ENCODE results near the gene CDH13.

Gene CDH13

DNA sequence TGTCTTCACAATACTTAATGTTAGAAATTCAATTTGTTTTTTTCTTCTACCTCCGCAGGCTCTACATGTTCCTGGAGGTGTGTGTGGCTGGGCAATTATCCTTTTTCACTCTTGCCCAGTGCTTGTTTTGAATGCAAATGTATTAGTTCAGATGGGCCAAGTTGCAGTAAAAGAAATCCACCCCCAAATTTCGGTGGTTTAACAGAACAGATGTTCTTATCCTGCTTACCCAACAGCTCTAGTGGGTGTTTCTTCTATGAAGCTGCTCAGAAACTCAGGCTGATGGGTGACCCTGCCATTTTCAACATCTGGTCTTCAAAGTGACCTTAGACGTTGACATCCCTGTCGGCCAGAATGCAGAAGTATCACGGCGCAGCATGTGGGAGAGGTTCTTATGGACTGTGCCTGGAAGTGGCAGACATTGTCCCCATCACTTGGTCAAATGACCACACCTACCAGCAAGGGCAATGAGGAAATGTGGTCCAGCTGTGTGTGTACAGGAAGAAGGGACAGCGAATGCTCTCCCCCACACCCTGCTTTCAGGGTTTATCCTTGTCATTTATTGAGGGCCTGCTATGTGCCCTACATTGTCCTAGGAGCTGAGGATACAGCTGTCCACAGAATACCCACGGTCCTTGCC, 157.3 kb downstream of the CDH13 start:
- TF ChIP-seq, protein P1, sequence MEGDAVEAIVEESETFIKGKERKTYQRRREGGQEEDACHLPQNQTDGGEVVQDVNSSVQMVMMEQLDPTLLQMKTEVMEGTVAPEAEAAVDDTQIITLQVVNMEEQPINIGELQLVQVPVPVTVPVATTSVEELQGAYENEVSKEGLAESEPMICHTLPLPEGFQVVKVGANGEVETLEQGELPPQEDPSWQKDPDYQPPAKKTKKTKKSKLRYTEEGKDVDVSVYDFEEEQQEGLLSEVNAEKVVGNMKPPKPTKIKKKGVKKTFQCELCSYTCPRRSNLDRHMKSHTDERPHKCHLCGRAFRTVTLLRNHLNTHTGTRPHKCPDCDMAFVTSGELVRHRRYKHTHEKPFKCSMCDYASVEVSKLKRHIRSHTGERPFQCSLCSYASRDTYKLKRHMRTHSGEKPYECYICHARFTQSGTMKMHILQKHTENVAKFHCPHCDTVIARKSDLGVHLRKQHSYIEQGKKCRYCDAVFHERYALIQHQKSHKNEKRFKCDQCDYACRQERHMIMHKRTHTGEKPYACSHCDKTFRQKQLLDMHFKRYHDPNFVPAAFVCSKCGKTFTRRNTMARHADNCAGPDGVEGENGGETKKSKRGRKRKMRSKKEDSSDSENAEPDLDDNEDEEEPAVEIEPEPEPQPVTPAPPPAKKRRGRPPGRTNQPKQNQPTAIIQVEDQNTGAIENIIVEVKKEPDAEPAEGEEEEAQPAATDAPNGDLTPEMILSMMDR (IDR thresholded peaks at IDR 0.05; ENCODE audit: low read length, missing control alignments), result no peak
- no peak overlapping the region for H3K4me3 ChIP-seq (replicated peaks; ENCODE audit: low read depth, low read length)
- DNase-seq (ENCODE audit: low read depth), result no peak

DNA sequence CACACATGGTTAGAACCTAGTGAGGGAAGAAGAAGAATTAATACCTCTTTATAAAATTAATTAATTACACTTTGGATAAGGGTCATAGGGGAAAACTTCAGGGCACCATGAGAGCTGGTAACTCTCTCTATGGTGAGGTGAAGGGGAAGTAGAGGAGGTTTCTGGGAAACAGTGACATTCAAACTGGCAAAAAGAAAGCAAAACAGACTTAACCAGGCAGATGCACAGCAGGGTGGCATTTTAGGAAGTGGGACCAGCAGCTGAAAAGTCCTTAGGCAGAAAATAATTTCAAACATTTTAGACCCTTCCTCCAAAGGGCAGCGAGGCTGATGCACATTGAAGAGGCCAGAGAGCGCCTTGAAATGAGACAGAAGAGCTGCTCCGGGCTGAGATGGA, 157.8 kb downstream of the CDH13 start:
- TF ChIP-seq, protein P1 (IDR thresholded peaks at IDR 0.05; ENCODE audit: low read length, missing control alignments), result no peak
- H3K4me3 ChIP-seq (replicated peaks; ENCODE audit: low read depth, low read length), result no peak overlapping the region
- DNase-seq (ENCODE audit: low read depth), result no peak

DNA sequence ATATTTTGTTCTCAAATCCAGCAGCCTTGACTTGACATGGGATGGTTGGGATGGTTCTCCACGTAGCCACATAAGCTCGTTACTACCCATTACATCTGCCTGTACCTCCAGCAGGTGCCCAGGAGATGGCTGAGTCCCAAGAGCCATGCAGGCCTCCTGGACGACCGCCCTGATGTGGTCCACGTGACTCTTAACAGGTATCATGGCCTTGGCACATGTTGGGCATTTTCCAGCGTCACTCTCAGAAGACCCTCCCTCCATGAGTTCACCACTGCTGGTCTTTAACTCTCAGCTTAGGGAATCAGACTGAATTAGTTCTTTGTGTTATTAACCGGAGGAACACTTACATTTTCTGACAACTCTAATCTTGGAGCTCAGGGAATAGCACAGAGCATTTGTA, 161.5 kb downstream of the CDH13 start:
- TF ChIP-seq, protein P1 (IDR thresholded peaks at IDR 0.05; ENCODE audit: low read length, missing control alignments), result no peak
- no peak for DNase-seq (ENCODE audit: low read depth)
- H3K4me3 ChIP-seq (replicated peaks; ENCODE audit: low read depth, low read length), result no peak overlapping the region

DNA sequence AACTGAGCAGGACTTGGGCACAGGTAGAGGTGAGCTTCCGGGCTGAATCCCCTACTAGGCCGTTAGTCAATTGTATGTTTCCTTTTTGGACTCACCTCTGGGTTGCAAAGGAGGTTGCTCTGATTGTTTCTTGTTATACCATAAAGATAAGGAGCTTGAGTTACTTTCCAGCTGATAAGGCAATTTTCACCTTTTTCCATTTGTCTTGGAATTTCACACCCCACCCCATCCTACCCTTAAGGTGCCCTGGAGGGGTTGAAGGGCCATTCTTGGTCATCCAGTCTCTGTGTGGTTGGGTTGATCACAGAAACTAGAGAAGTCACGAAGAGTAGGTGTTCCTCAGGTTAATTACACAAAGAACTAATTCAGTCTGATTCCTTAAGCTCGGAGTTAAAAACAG, 162.2 kb downstream of the CDH13 start:
- TF ChIP-seq, protein P1 (IDR thresholded peaks at IDR 0.05; ENCODE audit: low read length, missing control alignments), result no peak
- DNase-seq (ENCODE audit: low read depth), result no peak
- H3K4me3 ChIP-seq (replicated peaks; ENCODE audit: low read depth, low read length), result no peak overlapping the region

DNA sequence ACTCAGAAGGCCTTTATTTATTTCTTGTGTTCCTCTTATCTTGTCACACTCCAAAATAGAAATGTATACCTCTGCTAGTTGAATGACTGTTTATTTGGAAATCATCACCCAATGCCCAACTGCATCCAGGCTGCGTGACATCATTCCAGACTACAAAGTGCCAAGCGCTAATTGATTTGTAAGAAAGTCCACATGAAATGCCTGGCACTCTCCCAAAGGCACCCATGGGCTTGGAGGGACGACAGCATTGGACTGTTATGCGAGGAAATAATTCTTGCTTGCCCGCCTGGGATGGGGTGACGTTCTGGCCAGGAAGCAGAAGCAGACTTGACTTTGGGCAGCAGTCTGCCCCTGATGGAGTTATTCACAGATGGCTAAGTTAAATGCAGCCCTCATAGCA, 165.9 kb downstream of the CDH13 start:
- no peak overlapping the region for H3K4me3 ChIP-seq (replicated peaks; ENCODE audit: low read depth, low read length)
- no peak for DNase-seq (ENCODE audit: low read depth)
- TF ChIP-seq, protein P1 (IDR thresholded peaks at IDR 0.05; ENCODE audit: low read length, missing control alignments), result no peak

DNA sequence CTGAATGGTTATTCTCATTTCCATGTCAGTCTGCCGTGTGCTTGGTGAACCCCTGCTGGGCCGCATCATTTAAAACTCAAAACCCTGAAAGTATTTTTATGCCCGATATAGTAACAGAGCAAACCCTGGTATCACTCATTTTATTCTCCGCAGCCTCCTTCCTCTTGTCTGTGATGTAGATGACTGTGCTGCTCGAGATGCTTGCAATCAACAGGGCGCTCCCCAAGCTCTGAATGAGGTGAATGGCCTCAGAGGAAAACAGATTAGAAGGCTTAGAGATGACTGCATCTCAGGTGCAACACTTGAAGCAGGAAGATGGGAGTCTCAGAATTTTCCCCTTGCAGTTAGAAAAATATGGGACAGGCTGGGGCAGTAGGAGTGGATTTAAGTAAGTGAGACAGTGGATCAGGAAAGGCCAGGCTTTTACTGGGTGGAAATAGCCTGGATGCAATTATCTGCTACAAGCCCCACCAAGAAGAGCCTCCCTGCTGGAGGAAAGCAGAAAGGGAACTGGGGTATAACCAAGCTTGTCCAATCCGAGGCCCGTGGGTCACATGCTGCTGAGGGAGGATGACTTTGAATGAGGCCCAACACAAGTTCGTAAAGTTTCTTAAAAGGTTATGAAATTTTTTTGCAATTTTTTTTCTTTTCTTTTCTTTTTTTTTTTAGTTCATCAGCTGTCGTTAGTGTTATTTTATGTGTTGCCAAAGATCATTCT, 166.9 kb downstream of the CDH13 start:
- no peak for DNase-seq (ENCODE audit: low read depth)
- TF ChIP-seq, protein P1 (IDR thresholded peaks at IDR 0.05; ENCODE audit: low read length, missing control alignments), result no peak
- H3K4me3 ChIP-seq (replicated peaks; ENCODE audit: low read depth, low read length), result no peak overlapping the region

DNA sequence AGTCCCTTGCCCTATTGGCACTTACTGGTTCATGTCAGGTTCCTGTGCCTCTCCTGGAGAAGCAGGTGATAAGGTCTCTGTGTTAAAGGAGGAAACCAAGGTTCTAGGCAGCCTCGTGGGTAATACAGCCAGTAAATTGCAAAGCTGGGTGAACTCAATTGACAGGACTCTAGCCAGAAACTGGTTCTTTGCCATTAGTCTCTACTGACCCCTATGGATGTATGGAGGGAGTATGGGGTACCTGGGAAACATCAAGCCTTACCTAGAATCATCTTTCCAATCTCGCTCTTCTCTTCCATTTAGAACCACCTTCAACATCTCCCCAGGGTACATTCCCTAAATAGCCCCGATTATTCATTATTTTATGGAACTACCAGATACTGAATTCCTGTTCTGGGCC, 169.3 kb downstream of the CDH13 start:
- TF ChIP-seq, protein P1 (IDR thresholded peaks at IDR 0.05; ENCODE audit: low read length, missing control alignments), result no peak
- no peak for DNase-seq (ENCODE audit: low read depth)
- H3K4me3 ChIP-seq (replicated peaks; ENCODE audit: low read depth, low read length), result no peak overlapping the region

All from fibroblast of pulmonary artery (primary cell).